ENCODE results near the gene SNRNP70.

The SNRNP70 gene

GRCh38 chr19:49084206-49085019 lies 838 bp upstream of the SNRNP70 start:
- peaks cover 9% of the 10 kb centered on the region; the same call in 1 of the 2 replicates for H3K36me3 ChIP-seq (ENCODE audit: insufficient read depth, low read length)
- peak overlapping the region; percentile 79; the same call in 1 of the 2 replicates for H3K27ac ChIP-seq (ENCODE audit: low read depth, low read length)
- peaks cover 4% of the 10 kb centered on the region for H3K4me1 ChIP-seq (ENCODE audit: control insufficient read depth, insufficient read depth, low read length, unreplicated experiment)
- H3K4me3 ChIP-seq (ENCODE audit: low read depth, low read length) = peak overlapping the region; percentile 85
- H3K79me2 ChIP-seq (ENCODE audit: control insufficient read depth, insufficient read depth, low read length, unreplicated experiment) = peaks cover 36% of the 10 kb centered on the region
- H2AFZ ChIP-seq (ENCODE audit: low read length, unreplicated experiment) = no peak overlapping the region
- H3K27me3 ChIP-seq (ENCODE audit: insufficient read depth, low read length) = no peaks in the 10 kb centered on the region

- H3K27me3 ChIP-seq (ENCODE audit: insufficient read depth, low read length) = no peaks in the 10 kb centered on the region
- peaks cover 16% of the 10 kb centered on the region for H3K36me3 ChIP-seq (ENCODE audit: insufficient read depth, low read length)
- no peak overlapping the region for H2AFZ ChIP-seq (ENCODE audit: low read length, unreplicated experiment)
- peaks cover 48% of the 10 kb centered on the region for H3K79me2 ChIP-seq (ENCODE audit: control insufficient read depth, insufficient read depth, low read length, unreplicated experiment)
- peak overlapping the region; percentile 79 for H3K27ac ChIP-seq (ENCODE audit: low read depth, low read length)
- H3K4me1 ChIP-seq (ENCODE audit: control insufficient read depth, insufficient read depth, low read length, unreplicated experiment) = peaks cover 4% of the 10 kb centered on the region
- H3K4me3 ChIP-seq (ENCODE audit: low read depth, low read length) = peak overlapping the region; percentile 85
These were observed 599 bp downstream of the SNRNP70 start for GRCh38 chr19:49085868-49086232.

GRCh38 chr19:49086296-49086695 lies 1.0 kb downstream of the SNRNP70 start:
- H3K36me3 ChIP-seq (ENCODE audit: insufficient read depth, low read length) = peaks cover 17% of the 10 kb centered on the region
- H3K27ac ChIP-seq (ENCODE audit: low read depth, low read length) = peak overlapping the region; percentile 79; the same call in 1 of the 2 replicates
- H3K4me3 ChIP-seq (ENCODE audit: low read depth, low read length) = peak overlapping the region; percentile 85
- H3K4me1 ChIP-seq (ENCODE audit: control insufficient read depth, insufficient read depth, low read length, unreplicated experiment) = peaks cover 4% of the 10 kb centered on the region
- no peak overlapping the region for H2AFZ ChIP-seq (ENCODE audit: low read length, unreplicated experiment)
- no peaks in the 10 kb centered on the region for H3K27me3 ChIP-seq (ENCODE audit: insufficient read depth, low read length)
- peaks cover 49% of the 10 kb centered on the region for H3K79me2 ChIP-seq (ENCODE audit: control insufficient read depth, insufficient read depth, low read length, unreplicated experiment)

GRCh38 chr19:49091391-49092038 lies 6.3 kb downstream of the SNRNP70 start:
- Histone ChIP-seq H3K79me2 (ENCODE audit: control insufficient read depth, insufficient read depth, low read length, unreplicated experiment) (peaks cover 46% of the 10 kb centered on the region), H3K27me3 (ENCODE audit: insufficient read depth, low read length) (no peaks in the 10 kb centered on the region), H2AFZ (ENCODE audit: low read length, unreplicated experiment) (no peak overlapping the region), H3K36me3 (ENCODE audit: insufficient read depth, low read length) (peaks cover 19% of the 10 kb centered on the region), H3K4me3 (ENCODE audit: low read depth, low read length) (no peak overlapping the region), H3K27ac (ENCODE audit: low read depth, low read length) (no peak overlapping the region), H3K4me1 (ENCODE audit: control insufficient read depth, insufficient read depth, low read length, unreplicated experiment) (peaks cover 4% of the 10 kb centered on the region)

GRCh38 chr19:49092686-49093085 lies 7.4 kb downstream of the SNRNP70 start:
- Histone ChIP-seq H2AFZ (ENCODE audit: low read length, unreplicated experiment) (no peak overlapping the region), H3K27me3 (ENCODE audit: insufficient read depth, low read length) (no peaks in the 10 kb centered on the region), H3K36me3 (ENCODE audit: insufficient read depth, low read length) (peaks cover 19% of the 10 kb centered on the region), H3K27ac (ENCODE audit: low read depth, low read length) (no peak overlapping the region), H3K79me2 (ENCODE audit: control insufficient read depth, insufficient read depth, low read length, unreplicated experiment) (peaks cover 37% of the 10 kb centered on the region), H3K4me3 (ENCODE audit: low read depth, low read length) (no peak overlapping the region), H3K4me1 (ENCODE audit: control insufficient read depth, insufficient read depth, low read length, unreplicated experiment) (no peaks in the 10 kb centered on the region)

- Histone ChIP-seq H3K4me3 (ENCODE audit: low read depth, low read length) (no peak overlapping the region), H3K27me3 (ENCODE audit: insufficient read depth, low read length) (no peaks in the 10 kb centered on the region), H3K4me1 (ENCODE audit: control insufficient read depth, insufficient read depth, low read length, unreplicated experiment) (no peaks in the 10 kb centered on the region), H2AFZ (ENCODE audit: low read length, unreplicated experiment) (no peak overlapping the region), H3K79me2 (ENCODE audit: control insufficient read depth, insufficient read depth, low read length, unreplicated experiment) (peaks cover 33% of the 10 kb centered on the region), H3K36me3 (ENCODE audit: insufficient read depth, low read length) (peaks cover 27% of the 10 kb centered on the region), H3K27ac (ENCODE audit: low read depth, low read length) (no peak overlapping the region)
These were observed 9.5 kb downstream of the SNRNP70 start for GRCh38 chr19:49094505-49095482.

GRCh38 chr19:49097453-49098288 lies 12.4 kb downstream of the SNRNP70 start:
- Histone ChIP-seq H3K27ac (ENCODE audit: low read depth, low read length) (no peak overlapping the region), H3K4me1 (ENCODE audit: control insufficient read depth, insufficient read depth, low read length, unreplicated experiment) (no peaks in the 10 kb centered on the region)

GRCh38 chr19:49098795-49099194 lies 13.5 kb downstream of the SNRNP70 start:
- H3K36me3 ChIP-seq (ENCODE audit: insufficient read depth, low read length) = peaks cover 16% of the 10 kb centered on the region
- no peak overlapping the region for H3K27ac ChIP-seq (ENCODE audit: low read depth, low read length)
- H3K4me3 ChIP-seq (ENCODE audit: low read depth, low read length) = no peak overlapping the region
- no peaks in the 10 kb centered on the region for H3K4me1 ChIP-seq (ENCODE audit: control insufficient read depth, insufficient read depth, low read length, unreplicated experiment)
- peaks cover 13% of the 10 kb centered on the region for H3K79me2 ChIP-seq (ENCODE audit: control insufficient read depth, insufficient read depth, low read length, unreplicated experiment)
- no peaks in the 10 kb centered on the region for H3K27me3 ChIP-seq (ENCODE audit: insufficient read depth, low read length)
- H2AFZ ChIP-seq (ENCODE audit: low read length, unreplicated experiment) = no peak overlapping the region

More at GRCh38 chr19:49097453-49098288, 12.4 kb downstream of the SNRNP70 start:
- peaks cover 16% of the 10 kb centered on the region for H3K36me3 ChIP-seq (ENCODE audit: insufficient read depth, low read length)
- H3K4me3 ChIP-seq (ENCODE audit: low read depth, low read length) = no peak overlapping the region
- H3K79me2 ChIP-seq (ENCODE audit: control insufficient read depth, insufficient read depth, low read length, unreplicated experiment) = peaks cover 13% of the 10 kb centered on the region
- H3K27me3 ChIP-seq (ENCODE audit: insufficient read depth, low read length) = no peaks in the 10 kb centered on the region
- H2AFZ ChIP-seq (ENCODE audit: low read length, unreplicated experiment) = no peak overlapping the region

GRCh38 chr19:49101160-49101559 lies 15.9 kb downstream of the SNRNP70 start:
- H3K36me3 ChIP-seq (ENCODE audit: insufficient read depth, low read length) = peaks cover 18% of the 10 kb centered on the region
- no peak overlapping the region for H3K4me3 ChIP-seq (ENCODE audit: low read depth, low read length)

More at GRCh38 chr19:49101160-49101559, 15.9 kb downstream of the SNRNP70 start:
- Histone ChIP-seq H3K27me3 (ENCODE audit: insufficient read depth, low read length) (no peaks in the 10 kb centered on the region), H3K27ac (ENCODE audit: low read depth, low read length) (no peak overlapping the region), H3K79me2 (ENCODE audit: control insufficient read depth, insufficient read depth, low read length, unreplicated experiment) (peaks cover 13% of the 10 kb centered on the region), H3K4me1 (ENCODE audit: control insufficient read depth, insufficient read depth, low read length, unreplicated experiment) (no peaks in the 10 kb centered on the region), H2AFZ (ENCODE audit: low read length, unreplicated experiment) (no peak overlapping the region)
